ENCODE results near the gene PIEZO2.
"Not testable (repeated sequence)": the region's sequence is repeated elsewhere in the genome, so short reads cannot be mapped to it uniquely, and the experiment has no call there.

PIEZO2 gene

GRCh38 chr18:10946058-10946457 is 203.3 kb downstream of the PIEZO2 start:
- Histone ChIP-seq H3K27ac (no peak overlapping the region), H3K9ac (ENCODE audit: insufficient read length) (no peak overlapping the region), H3K9me3 (ENCODE audit: low read depth, low read length) (peaks cover 13% of the 10 kb centered on the region; the same call in 1 of the 2 replicates), H3K4me3 (no peak overlapping the region), H3K36me3 (ENCODE audit: insufficient read depth, low read length) (no peaks in the 10 kb centered on the region)
- DNase-seq (ENCODE audit: low read depth, low spot score): no peak
- no peak for TF ChIP-seq POLR2AphosphoS5 (IDR thresholded peaks at IDR 0.05; ENCODE audit: borderline replicate concordance, low read depth, low read length)
- TF ChIP-seq EZH2 (IDR thresholded peaks at IDR 0.05): no peak
- TF ChIP-seq FOXP2 (optimal IDR thresholded peaks at IDR 0.05; ENCODE audit: control extremely low read depth, extremely low read length, insufficient read depth): no peak

- no peak for DNase-seq (ENCODE audit: low read depth, low spot score)
- TF ChIP-seq FOXP2 (optimal IDR thresholded peaks at IDR 0.05; ENCODE audit: control extremely low read depth, extremely low read length, insufficient read depth): no peak
- TF ChIP-seq EZH2 (IDR thresholded peaks at IDR 0.05): no peak
- TF ChIP-seq POLR2AphosphoS5 (IDR thresholded peaks at IDR 0.05; ENCODE audit: borderline replicate concordance, low read depth, low read length): no peak
- H3K9ac ChIP-seq (ENCODE audit: insufficient read length): no peak overlapping the region
Observed at GRCh38 chr18:10942998-10943397, 206.4 kb downstream of the PIEZO2 start.

GRCh38 chr18:10939822-10940221 is 209.5 kb downstream of the PIEZO2 start:
- no peak for DNase-seq (ENCODE audit: low read depth, low spot score)
- Histone ChIP-seq H3K4me3 (no peak overlapping the region), H3K36me3 (ENCODE audit: insufficient read depth, low read length) (no peaks in the 10 kb centered on the region), H3K27ac (no peak overlapping the region), H3K9me3 (ENCODE audit: low read depth, low read length) (no peaks in the 10 kb centered on the region), H3K9ac (ENCODE audit: insufficient read length) (no peak overlapping the region)
- no peak for TF ChIP-seq EZH2 (IDR thresholded peaks at IDR 0.05)
- no peak for TF ChIP-seq FOXP2 (optimal IDR thresholded peaks at IDR 0.05; ENCODE audit: control extremely low read depth, extremely low read length, insufficient read depth)
- TF ChIP-seq POLR2AphosphoS5 (IDR thresholded peaks at IDR 0.05; ENCODE audit: borderline replicate concordance, low read depth, low read length): no peak

More at GRCh38 chr18:10942998-10943397, 206.4 kb downstream of the PIEZO2 start:
- Histone ChIP-seq H3K4me3 (no peak overlapping the region), H3K36me3 (ENCODE audit: insufficient read depth, low read length) (no peaks in the 10 kb centered on the region), H3K9me3 (ENCODE audit: low read depth, low read length) (peaks cover 13% of the 10 kb centered on the region; the same call in 1 of the 2 replicates), H3K27ac (no peak overlapping the region)

GRCh38 chr18:10937743-10938640 is 211.4 kb downstream of the PIEZO2 start:
- DNase-seq (ENCODE audit: low read depth, low spot score): no peak

GRCh38 chr18:10936176-10937053 is 213.0 kb downstream of the PIEZO2 start:
- Histone ChIP-seq H3K36me3 (ENCODE audit: insufficient read depth, low read length) (no peaks in the 10 kb centered on the region), H3K9me3 (ENCODE audit: low read depth, low read length) (no peaks in the 10 kb centered on the region), H3K9ac (ENCODE audit: insufficient read length) (no peak overlapping the region), H3K4me3 (peak overlapping the region; percentile 42), H3K27ac (peak overlapping the region; percentile 13; the same call in 1 of the 2 replicates)
- DNase-seq (ENCODE audit: low read depth, low spot score): peak; percentile 37
- TF ChIP-seq FOXP2 (optimal IDR thresholded peaks at IDR 0.05; ENCODE audit: control extremely low read depth, extremely low read length, insufficient read depth) (no peak), POLR2AphosphoS5 (IDR thresholded peaks at IDR 0.05; ENCODE audit: borderline replicate concordance, low read depth, low read length) (no peak), EZH2 (IDR thresholded peaks at IDR 0.05) (no peak)

More at GRCh38 chr18:10937743-10938640, 211.4 kb downstream of the PIEZO2 start:
- Histone ChIP-seq H3K9ac (ENCODE audit: insufficient read length) (no peak overlapping the region), H3K4me3 (no peak overlapping the region), H3K36me3 (ENCODE audit: insufficient read depth, low read length) (no peaks in the 10 kb centered on the region), H3K9me3 (ENCODE audit: low read depth, low read length) (no peaks in the 10 kb centered on the region), H3K27ac (no peak overlapping the region)
- TF ChIP-seq POLR2AphosphoS5 (IDR thresholded peaks at IDR 0.05; ENCODE audit: borderline replicate concordance, low read depth, low read length) (no peak), EZH2 (IDR thresholded peaks at IDR 0.05) (no peak), FOXP2 (optimal IDR thresholded peaks at IDR 0.05; ENCODE audit: control extremely low read depth, extremely low read length, insufficient read depth) (no peak)

- Histone ChIP-seq H3K9ac (ENCODE audit: insufficient read length) (no peak overlapping the region), H3K36me3 (ENCODE audit: insufficient read depth, low read length) (no peaks in the 10 kb centered on the region), H3K4me3 (no peak overlapping the region), H3K27ac (no peak overlapping the region), H3K9me3 (ENCODE audit: low read depth, low read length) (no peaks in the 10 kb centered on the region)
- no peak for TF ChIP-seq FOXP2 (optimal IDR thresholded peaks at IDR 0.05; ENCODE audit: control extremely low read depth, extremely low read length, insufficient read depth)
- no peak for TF ChIP-seq EZH2 (IDR thresholded peaks at IDR 0.05)
- no peak for TF ChIP-seq POLR2AphosphoS5 (IDR thresholded peaks at IDR 0.05; ENCODE audit: borderline replicate concordance, low read depth, low read length)
- DNase-seq (ENCODE audit: low read depth, low spot score): no peak
Observed at GRCh38 chr18:10935588-10935987, 213.8 kb downstream of the PIEZO2 start.

- H3K9ac ChIP-seq (ENCODE audit: insufficient read length); H3K4me3 ChIP-seq; DNase-seq (ENCODE audit: low read depth, low spot score); H3K9me3 ChIP-seq (ENCODE audit: low read depth, low read length); H3K27ac ChIP-seq; H3K36me3 ChIP-seq (ENCODE audit: insufficient read depth, low read length): not testable (repeated sequence)
Observed at GRCh38 chr18:10933648-10934047, 215.7 kb downstream of the PIEZO2 start.

- no peak for DNase-seq (ENCODE audit: low read depth, low spot score)
- Histone ChIP-seq H3K27ac (no peak overlapping the region), H3K9me3 (ENCODE audit: low read depth, low read length) (no peaks in the 10 kb centered on the region), H3K36me3 (ENCODE audit: insufficient read depth, low read length) (no peaks in the 10 kb centered on the region), H3K4me3 (no peak overlapping the region), H3K9ac (ENCODE audit: insufficient read length) (no peak overlapping the region)
- TF ChIP-seq POLR2AphosphoS5 (IDR thresholded peaks at IDR 0.05; ENCODE audit: borderline replicate concordance, low read depth, low read length): no peak
- TF ChIP-seq FOXP2 (optimal IDR thresholded peaks at IDR 0.05; ENCODE audit: control extremely low read depth, extremely low read length, insufficient read depth): no peak
- no peak for TF ChIP-seq EZH2 (IDR thresholded peaks at IDR 0.05)
Observed at GRCh38 chr18:10930076-10930475, 219.3 kb downstream of the PIEZO2 start.

Data from SK-N-MC (cell line).